ENCODE data around the gene KIRREL3.

KIRREL3 gene

GRCh38 chr11:126587541-126587940 lies 413.0 kb downstream of the KIRREL3 start:
- H3K36me3 ChIP-seq (ENCODE audit: control insufficient read depth in 2 of 2, insufficient read depth in 2 of 2, low read length in 2 of 2) = no peaks in the 10 kb centered on the region
- peaks cover 4 to 5% of the 10 kb centered on the region in 2 donors for H3K27me3 ChIP-seq (ENCODE audit: control insufficient read depth in 2 of 2, insufficient read depth in 2 of 2, low read length in 2 of 2)
- H3K9ac ChIP-seq (ENCODE audit: low read depth in 1 of 2, low read length in 2 of 2) = no peak overlapping the region

GRCh38 chr11:126585774-126586491 lies 414.6 kb downstream of the KIRREL3 start:
- Histone ChIP-seq H3K4me3 (ENCODE audit: low read length in 2 of 2) (peak overlapping the region in 1 of 2 donors; percentile 26), H3K36me3 (ENCODE audit: control insufficient read depth in 2 of 2, insufficient read depth in 2 of 2, low read length in 2 of 2) (no peaks in the 10 kb centered on the region), H3K4me1 (ENCODE audit: control insufficient read depth in 2 of 2, insufficient read depth in 2 of 2, low read length in 2 of 2) (no peaks in the 10 kb centered on the region), H3K27me3 (ENCODE audit: control insufficient read depth in 2 of 2, insufficient read depth in 2 of 2, low read length in 2 of 2) (peaks cover 4 to 5% of the 10 kb centered on the region in 2 donors), H3K27ac (ENCODE audit: low read depth in 2 of 2, low read length in 2 of 2) (no peak overlapping the region), H3K9me3 (ENCODE audit: control insufficient read depth in 2 of 2, low read length in 2 of 2) (no peaks in the 10 kb centered on the region), H3K9ac (ENCODE audit: low read depth in 1 of 2, low read length in 2 of 2) (no peak overlapping the region)

More at GRCh38 chr11:126587541-126587940, 413.0 kb downstream of the KIRREL3 start:
- Histone ChIP-seq H3K4me1 (ENCODE audit: control insufficient read depth in 2 of 2, insufficient read depth in 2 of 2, low read length in 2 of 2) (no peaks in the 10 kb centered on the region), H3K27ac (ENCODE audit: low read depth in 2 of 2, low read length in 2 of 2) (no peak overlapping the region), H3K9me3 (ENCODE audit: control insufficient read depth in 2 of 2, low read length in 2 of 2) (no peaks in the 10 kb centered on the region), H3K4me3 (ENCODE audit: low read length in 2 of 2) (no peak overlapping the region)

GRCh38 chr11:126585388-126585773 lies 415.2 kb downstream of the KIRREL3 start:
- Histone ChIP-seq H3K27me3 (ENCODE audit: control insufficient read depth in 2 of 2, insufficient read depth in 2 of 2, low read length in 2 of 2) (peaks cover 4 to 5% of the 10 kb centered on the region in 2 donors), H3K4me1 (ENCODE audit: control insufficient read depth in 2 of 2, insufficient read depth in 2 of 2, low read length in 2 of 2) (no peaks in the 10 kb centered on the region)

GRCh38 chr11:126583594-126584427 lies 416.8 kb downstream of the KIRREL3 start:
- H3K27me3 ChIP-seq (ENCODE audit: control insufficient read depth in 2 of 2, insufficient read depth in 2 of 2, low read length in 2 of 2) = peaks cover 4 to 5% of the 10 kb centered on the region in 2 donors

More at GRCh38 chr11:126585388-126585773, 415.2 kb downstream of the KIRREL3 start:
- H3K36me3 ChIP-seq (ENCODE audit: control insufficient read depth in 2 of 2, insufficient read depth in 2 of 2, low read length in 2 of 2) = no peaks in the 10 kb centered on the region
- no peaks in the 10 kb centered on the region for H3K9me3 ChIP-seq (ENCODE audit: control insufficient read depth in 2 of 2, low read length in 2 of 2)
- H3K9ac ChIP-seq (ENCODE audit: low read depth in 1 of 2, low read length in 2 of 2) = no peak overlapping the region
- H3K27ac ChIP-seq (ENCODE audit: low read depth in 2 of 2, low read length in 2 of 2) = no peak overlapping the region
- H3K4me3 ChIP-seq (ENCODE audit: low read length in 2 of 2) = no peak overlapping the region

DNA sequence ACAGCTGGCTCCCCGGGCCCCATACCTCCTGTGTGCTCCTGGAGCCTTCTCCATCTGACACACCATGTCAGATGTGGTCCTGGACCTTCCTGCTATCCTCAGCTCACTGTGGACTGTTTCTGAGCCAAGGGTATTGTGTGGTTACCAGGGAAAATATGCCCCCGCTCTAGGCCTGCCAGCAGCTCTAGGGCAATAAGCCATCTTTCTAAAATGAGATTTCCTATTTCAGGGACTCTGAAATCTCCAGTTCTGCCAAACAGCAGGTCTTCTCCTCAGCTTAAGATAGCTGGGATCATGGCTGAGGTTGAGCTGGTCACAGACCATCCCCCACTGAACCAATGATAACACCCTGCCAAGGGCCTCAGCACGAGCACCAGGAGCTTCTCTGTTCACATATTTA lies 417.5 kb downstream of the KIRREL3 start:
- Histone ChIP-seq H3K4me3 (ENCODE audit: low read length in 2 of 2) (no peak overlapping the region), H3K4me1 (ENCODE audit: control insufficient read depth in 2 of 2, insufficient read depth in 2 of 2, low read length in 2 of 2) (no peaks in the 10 kb centered on the region), H3K36me3 (ENCODE audit: control insufficient read depth in 2 of 2, insufficient read depth in 2 of 2, low read length in 2 of 2) (no peaks in the 10 kb centered on the region), H3K27me3 (ENCODE audit: control insufficient read depth in 2 of 2, insufficient read depth in 2 of 2, low read length in 2 of 2) (peaks cover 5 to 8% of the 10 kb centered on the region in 2 donors), H3K9ac (ENCODE audit: low read depth in 1 of 2, low read length in 2 of 2) (no peak overlapping the region), H3K9me3 (ENCODE audit: control insufficient read depth in 2 of 2, low read length in 2 of 2) (no peaks in the 10 kb centered on the region), H3K27ac (ENCODE audit: low read depth in 2 of 2, low read length in 2 of 2) (no peak overlapping the region)

More at GRCh38 chr11:126583594-126584427, 416.8 kb downstream of the KIRREL3 start:
- H3K36me3 ChIP-seq (ENCODE audit: control insufficient read depth in 2 of 2, insufficient read depth in 2 of 2, low read length in 2 of 2) = no peaks in the 10 kb centered on the region
- no peak overlapping the region for H3K4me3 ChIP-seq (ENCODE audit: low read length in 2 of 2)
- no peak overlapping the region for H3K27ac ChIP-seq (ENCODE audit: low read depth in 2 of 2, low read length in 2 of 2)
- no peaks in the 10 kb centered on the region for H3K9me3 ChIP-seq (ENCODE audit: control insufficient read depth in 2 of 2, low read length in 2 of 2)
- H3K4me1 ChIP-seq (ENCODE audit: control insufficient read depth in 2 of 2, insufficient read depth in 2 of 2, low read length in 2 of 2) = no peaks in the 10 kb centered on the region
- H3K9ac ChIP-seq (ENCODE audit: low read depth in 1 of 2, low read length in 2 of 2) = no peak overlapping the region

- no peak overlapping the region for H3K9ac ChIP-seq (ENCODE audit: low read depth in 1 of 2, low read length in 2 of 2)
- H3K4me1 ChIP-seq (ENCODE audit: control insufficient read depth in 2 of 2, insufficient read depth in 2 of 2, low read length in 2 of 2) = no peaks in the 10 kb centered on the region
- H3K4me3 ChIP-seq (ENCODE audit: low read length in 2 of 2) = no peak overlapping the region
- no peaks in the 10 kb centered on the region for H3K36me3 ChIP-seq (ENCODE audit: control insufficient read depth in 2 of 2, insufficient read depth in 2 of 2, low read length in 2 of 2)
- no peak overlapping the region for H3K27ac ChIP-seq (ENCODE audit: low read depth in 2 of 2, low read length in 2 of 2)
- peaks cover 5 to 9% of the 10 kb centered on the region in 2 donors for H3K27me3 ChIP-seq (ENCODE audit: control insufficient read depth in 2 of 2, insufficient read depth in 2 of 2, low read length in 2 of 2)
- H3K9me3 ChIP-seq (ENCODE audit: control insufficient read depth in 2 of 2, low read length in 2 of 2) = no peaks in the 10 kb centered on the region
Observed at GRCh38 chr11:126581871-126582648, 418.5 kb downstream of the KIRREL3 start.

- no peak overlapping the region for H3K4me3 ChIP-seq (ENCODE audit: low read length in 2 of 2)
- no peaks in the 10 kb centered on the region for H3K4me1 ChIP-seq (ENCODE audit: control insufficient read depth in 2 of 2, insufficient read depth in 2 of 2, low read length in 2 of 2)
- H3K27me3 ChIP-seq (ENCODE audit: control insufficient read depth in 2 of 2, insufficient read depth in 2 of 2, low read length in 2 of 2) = peaks cover 0 to 5% of the 10 kb centered on the region in 2 donors
- H3K9me3 ChIP-seq (ENCODE audit: control insufficient read depth in 2 of 2, low read length in 2 of 2) = no peaks in the 10 kb centered on the region
- no peaks in the 10 kb centered on the region for H3K36me3 ChIP-seq (ENCODE audit: control insufficient read depth in 2 of 2, insufficient read depth in 2 of 2, low read length in 2 of 2)
- no peak overlapping the region for H3K27ac ChIP-seq (ENCODE audit: low read depth in 2 of 2, low read length in 2 of 2)
- no peak overlapping the region for H3K9ac ChIP-seq (ENCODE audit: low read depth in 1 of 2, low read length in 2 of 2)
Observed at GRCh38 chr11:126578426-126578825, 422.1 kb downstream of the KIRREL3 start.

DNA sequence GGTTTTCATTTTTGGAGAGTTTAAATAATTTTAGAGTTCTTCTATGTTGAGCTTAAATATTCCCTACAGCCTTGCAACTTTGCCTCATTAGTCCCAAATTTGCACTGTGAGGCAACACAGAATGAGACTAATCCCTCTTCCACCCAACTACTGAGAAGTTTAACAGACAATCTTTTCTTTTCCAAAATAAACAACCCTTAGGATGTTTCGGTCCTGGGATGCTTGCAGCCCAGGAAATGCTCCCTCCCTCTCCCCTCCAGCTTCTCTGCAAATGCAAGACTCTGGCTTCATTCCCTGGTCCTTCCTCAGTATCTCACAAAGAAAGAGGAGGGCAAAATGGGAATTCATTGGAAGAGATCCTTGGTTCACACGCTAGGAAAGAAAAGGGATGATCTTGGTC lies 422.5 kb downstream of the KIRREL3 start:
- Histone ChIP-seq H3K4me3 (ENCODE audit: low read length in 2 of 2) (no peak overlapping the region), H3K4me1 (ENCODE audit: control insufficient read depth in 2 of 2, insufficient read depth in 2 of 2, low read length in 2 of 2) (no peaks in the 10 kb centered on the region), H3K9me3 (ENCODE audit: control insufficient read depth in 2 of 2, low read length in 2 of 2) (no peaks in the 10 kb centered on the region), H3K36me3 (ENCODE audit: control insufficient read depth in 2 of 2, insufficient read depth in 2 of 2, low read length in 2 of 2) (no peaks in the 10 kb centered on the region), H3K27me3 (ENCODE audit: control insufficient read depth in 2 of 2, insufficient read depth in 2 of 2, low read length in 2 of 2) (peaks cover 0 to 5% of the 10 kb centered on the region in 2 donors), H3K27ac (ENCODE audit: low read depth in 2 of 2, low read length in 2 of 2) (no peak overlapping the region), H3K9ac (ENCODE audit: low read depth in 1 of 2, low read length in 2 of 2) (no peak overlapping the region)

GRCh38 chr11:126575849-126576248 lies 424.7 kb downstream of the KIRREL3 start:
- Histone ChIP-seq H3K4me3 (ENCODE audit: low read length in 2 of 2) (no peak overlapping the region), H3K36me3 (ENCODE audit: control insufficient read depth in 2 of 2, insufficient read depth in 2 of 2, low read length in 2 of 2) (no peaks in the 10 kb centered on the region), H3K4me1 (ENCODE audit: control insufficient read depth in 2 of 2, insufficient read depth in 2 of 2, low read length in 2 of 2) (no peaks in the 10 kb centered on the region), H3K27me3 (ENCODE audit: control insufficient read depth in 2 of 2, insufficient read depth in 2 of 2, low read length in 2 of 2) (peaks cover 0 to 5% of the 10 kb centered on the region in 2 donors), H3K27ac (ENCODE audit: low read depth in 2 of 2, low read length in 2 of 2) (no peak overlapping the region), H3K9ac (ENCODE audit: low read depth in 1 of 2, low read length in 2 of 2) (no peak overlapping the region), H3K9me3 (ENCODE audit: control insufficient read depth in 2 of 2, low read length in 2 of 2) (no peaks in the 10 kb centered on the region)
